Mesothelial cell of epicardium (in vitro differentiated cells): Measurements from ENCODE around the gene KCNJ6. TPM values are rescaled to one million over a fixed set of nuclear protein-coding genes. Genes with fewer than 3 reads are reported as not detected.

Source experiments
- DNase-seq, 2 experiments: peaks; one replicate each; pipeline ENCODE4 v3.0.0; 2021; ENCODE audit warnings: low spot score in 2 of 2; ENCODE audit not compliant: unreplicated experiment in 2 of 2
- H3K27ac Mint-ChIP-seq: 2 replicates; pipeline ENCODE4 v1.8.0; 2021; ENCODE audit warnings: mixed read lengths
- H3K27me3 Mint-ChIP-seq: 2 replicates; pipeline ENCODE4 v1.8.0; 2021; ENCODE audit warnings: low read depth, mixed read lengths
- H3K36me3 Mint-ChIP-seq: 2 replicates; pipeline ENCODE4 v1.8.0; 2021; ENCODE audit warnings: mixed read lengths
- H3K4me1 Mint-ChIP-seq: 2 replicates; pipeline ENCODE4 v1.8.0; 2021; ENCODE audit warnings: mixed read lengths
- H3K4me3 Mint-ChIP-seq: 2 replicates; pipeline ENCODE4 v1.8.0; 2021; ENCODE audit warnings: mild to moderate bottlenecking, moderate library complexity, mixed read lengths
- H3K9me3 Mint-ChIP-seq: 2 replicates; pipeline ENCODE4 v1.8.0; 2021; ENCODE audit warnings: mixed read lengths
- CTCF ChIP-seq: fragments of 200-600 bp; sonication (generic); IDR thresholded peaks from one replicate; pipeline ENCODE4 v1.5.0; 2021; ENCODE audit warnings: antibody characterized with exemption; ENCODE audit not compliant: unreplicated experiment
- total RNA-seq: library from RNA; stranded (reverse); gene quantifications from 3 replicates; pipeline ENCODE4 v1.2.1, GENCODE V29; 2021

KCNJ6 gene
- total RNA-seq, 1 donor from 2014 or later = 0.02 TPM

DNA sequence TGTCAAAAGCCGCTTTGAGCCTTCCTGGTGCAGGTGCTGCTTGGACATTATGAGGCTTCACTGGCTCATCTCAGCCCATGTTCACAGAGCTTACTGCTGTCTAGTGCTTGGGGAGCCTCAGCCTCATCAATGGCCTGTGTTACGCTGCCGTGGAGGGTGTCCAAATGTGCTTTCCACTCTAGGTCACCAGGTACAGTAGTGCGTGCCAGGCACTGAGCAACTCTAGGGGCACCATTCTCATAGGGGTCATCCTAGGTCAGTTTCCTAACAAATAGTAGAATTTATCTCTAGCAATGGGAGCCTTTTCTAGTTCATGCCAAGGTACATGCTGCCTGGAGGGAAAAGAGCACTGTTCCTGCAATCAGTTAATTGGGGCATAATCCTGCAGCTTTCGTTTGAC, 355.9 kb downstream of the KCNJ6 start:
- no peak for TF ChIP-seq CTCF

GRCh38 chr21:37558676-37559211, 357.5 kb downstream of the KCNJ6 start:
- no peak for DNase-seq
- Mint-ChIP-seq H3K4me1 (peaks cover 7% of the 10 kb centered on the region), H3K27ac (no peak overlapping the region), H3K27me3 (peaks cover 29% of the 10 kb centered on the region), H3K9me3 (peaks cover 11% of the 10 kb centered on the region), H3K4me3 (no peak overlapping the region), H3K36me3 (no peaks in the 10 kb centered on the region)
- no peak for TF ChIP-seq CTCF

More for the DNA sequence above, 355.9 kb downstream of the KCNJ6 start:
- Mint-ChIP-seq H3K36me3 (no peaks in the 10 kb centered on the region), H3K4me3 (no peak overlapping the region), H3K9me3 (peaks cover 11% of the 10 kb centered on the region), H3K4me1 (peaks cover 12% of the 10 kb centered on the region), H3K27ac (no peak overlapping the region), H3K27me3 (peaks cover 30% of the 10 kb centered on the region)
- no peak for DNase-seq
